Measurements from ENCODE around the gene SLC7A10.
"Not testable (repeated sequence)": the region's sequence is repeated elsewhere in the genome, so short reads cannot be mapped to it uniquely, and the experiment has no call there.

Gene SLC7A10

GRCh38 chr19:33171916-33172359 lies 53.7 kb downstream of the SLC7A10 start:
- Histone ChIP-seq H3K9ac (ENCODE audit: low read length) (no peak overlapping the region), H3K36me3 (ENCODE audit: control insufficient read depth, insufficient read depth, low read length) (no peaks in the 10 kb centered on the region), H3K4me1 (ENCODE audit: control insufficient read depth, insufficient read depth, low read length) (peaks cover 12% of the 10 kb centered on the region), H3K4me3 (ENCODE audit: low read depth, low read length) (no peak overlapping the region), H3K9me3 (ENCODE audit: control insufficient read depth, insufficient read depth, low read depth, low read length) (peaks cover 11% of the 10 kb centered on the region), H3K27me3 (ENCODE audit: control insufficient read depth, insufficient read depth, low read length) (no peaks in the 10 kb centered on the region), H3K27ac (ENCODE audit: low read depth, low read length) (no peak overlapping the region)

- H3K9ac ChIP-seq (ENCODE audit: low read length), result no peak overlapping the region
- H3K4me3 ChIP-seq (ENCODE audit: low read depth, low read length), result no peak overlapping the region
- no peak overlapping the region for H3K27ac ChIP-seq (ENCODE audit: low read depth, low read length)
- H3K36me3 ChIP-seq (ENCODE audit: control insufficient read depth, insufficient read depth, low read length), result no peaks in the 10 kb centered on the region
- peaks cover 11% of the 10 kb centered on the region for H3K9me3 ChIP-seq (ENCODE audit: control insufficient read depth, insufficient read depth, low read depth, low read length)
- H3K27me3 ChIP-seq (ENCODE audit: control insufficient read depth, insufficient read depth, low read length), result no peaks in the 10 kb centered on the region
- peaks cover 12% of the 10 kb centered on the region for H3K4me1 ChIP-seq (ENCODE audit: control insufficient read depth, insufficient read depth, low read length)
These were observed 54.3 kb downstream of the SLC7A10 start for GRCh38 chr19:33171222-33171795.

GRCh38 chr19:33168528-33168927 lies 57.1 kb downstream of the SLC7A10 start:
- Histone ChIP-seq H3K27me3 (ENCODE audit: control insufficient read depth, insufficient read depth, low read length) (no peaks in the 10 kb centered on the region), H3K9me3 (ENCODE audit: control insufficient read depth, insufficient read depth, low read depth, low read length) (peaks cover 11% of the 10 kb centered on the region), H3K4me1 (ENCODE audit: control insufficient read depth, insufficient read depth, low read length) (peaks cover 5% of the 10 kb centered on the region; the same call in 1 of the 2 replicates), H3K36me3 (ENCODE audit: control insufficient read depth, insufficient read depth, low read length) (no peaks in the 10 kb centered on the region), H3K9ac (ENCODE audit: low read length) (no peak overlapping the region), H3K27ac (ENCODE audit: low read depth, low read length) (no peak overlapping the region), H3K4me3 (ENCODE audit: low read depth, low read length) (no peak overlapping the region)

- H3K4me3 ChIP-seq (ENCODE audit: low read depth, low read length), result no peak overlapping the region
- H3K27me3 ChIP-seq (ENCODE audit: control insufficient read depth, insufficient read depth, low read length), result no peaks in the 10 kb centered on the region
- H3K9ac ChIP-seq (ENCODE audit: low read length), result no peak overlapping the region
- H3K36me3 ChIP-seq (ENCODE audit: control insufficient read depth, insufficient read depth, low read length), result no peaks in the 10 kb centered on the region
- peaks cover 11% of the 10 kb centered on the region for H3K9me3 ChIP-seq (ENCODE audit: control insufficient read depth, insufficient read depth, low read depth, low read length)
- H3K4me1 ChIP-seq (ENCODE audit: control insufficient read depth, insufficient read depth, low read length), result no peaks in the 10 kb centered on the region
- H3K27ac ChIP-seq (ENCODE audit: low read depth, low read length), result no peak overlapping the region
These were observed 58.2 kb downstream of the SLC7A10 start for GRCh38 chr19:33167438-33167837.

- not testable (repeated sequence) for H3K27ac ChIP-seq (ENCODE audit: low read depth, low read length); H3K4me3 ChIP-seq (ENCODE audit: low read depth, low read length); H3K36me3 ChIP-seq (ENCODE audit: control insufficient read depth, insufficient read depth, low read length); H3K4me1 ChIP-seq (ENCODE audit: control insufficient read depth, insufficient read depth, low read length); H3K9ac ChIP-seq (ENCODE audit: low read length); H3K27me3 ChIP-seq (ENCODE audit: control insufficient read depth, insufficient read depth, low read length)
- peaks cover 11% of the 10 kb centered on the region for H3K9me3 ChIP-seq (ENCODE audit: control insufficient read depth, insufficient read depth, low read depth, low read length)
These were observed 59.6 kb downstream of the SLC7A10 start for GRCh38 chr19:33166037-33166436.

GRCh38 chr19:33163481-33163880 lies 62.2 kb downstream of the SLC7A10 start:
- H3K4me1 ChIP-seq (ENCODE audit: control insufficient read depth, insufficient read depth, low read length), result no peaks in the 10 kb centered on the region
- no peak overlapping the region for H3K4me3 ChIP-seq (ENCODE audit: low read depth, low read length)
- no peaks in the 10 kb centered on the region for H3K36me3 ChIP-seq (ENCODE audit: control insufficient read depth, insufficient read depth, low read length)

GRCh38 chr19:33161201-33161600 lies 64.4 kb downstream of the SLC7A10 start:
- Histone ChIP-seq H3K4me1 (ENCODE audit: control insufficient read depth, insufficient read depth, low read length) (no peaks in the 10 kb centered on the region), H3K9me3 (ENCODE audit: control insufficient read depth, insufficient read depth, low read depth, low read length) (peaks cover 3% of the 10 kb centered on the region; the same call in 1 of the 2 replicates), H3K27ac (ENCODE audit: low read depth, low read length) (no peak overlapping the region), H3K27me3 (ENCODE audit: control insufficient read depth, insufficient read depth, low read length) (no peaks in the 10 kb centered on the region), H3K4me3 (ENCODE audit: low read depth, low read length) (no peak overlapping the region), H3K9ac (ENCODE audit: low read length) (no peak overlapping the region), H3K36me3 (ENCODE audit: control insufficient read depth, insufficient read depth, low read length) (no peaks in the 10 kb centered on the region)

More at GRCh38 chr19:33163481-33163880, 62.2 kb downstream of the SLC7A10 start:
- no peak overlapping the region for H3K27ac ChIP-seq (ENCODE audit: low read depth, low read length)
- H3K9ac ChIP-seq (ENCODE audit: low read length), result no peak overlapping the region
- no peaks in the 10 kb centered on the region for H3K27me3 ChIP-seq (ENCODE audit: control insufficient read depth, insufficient read depth, low read length)
- peaks cover 9% of the 10 kb centered on the region for H3K9me3 ChIP-seq (ENCODE audit: control insufficient read depth, insufficient read depth, low read depth, low read length)

GRCh38 chr19:33159893-33160292 lies 65.8 kb downstream of the SLC7A10 start:
- Histone ChIP-seq H3K27me3 (ENCODE audit: control insufficient read depth, insufficient read depth, low read length) (no peaks in the 10 kb centered on the region), H3K4me3 (ENCODE audit: low read depth, low read length) (no peak overlapping the region), H3K9ac (ENCODE audit: low read length) (no peak overlapping the region), H3K27ac (ENCODE audit: low read depth, low read length) (no peak overlapping the region), H3K9me3 (ENCODE audit: control insufficient read depth, insufficient read depth, low read depth, low read length) (peaks cover 3% of the 10 kb centered on the region; the same call in 1 of the 2 replicates), H3K4me1 (ENCODE audit: control insufficient read depth, insufficient read depth, low read length) (no peaks in the 10 kb centered on the region), H3K36me3 (ENCODE audit: control insufficient read depth, insufficient read depth, low read length) (no peaks in the 10 kb centered on the region)

- Histone ChIP-seq H3K27me3 (ENCODE audit: control insufficient read depth, insufficient read depth, low read length) (no peaks in the 10 kb centered on the region), H3K9ac (ENCODE audit: low read length) (no peak overlapping the region), H3K9me3 (ENCODE audit: control insufficient read depth, insufficient read depth, low read depth, low read length) (peaks cover 3% of the 10 kb centered on the region; the same call in 1 of the 2 replicates), H3K27ac (ENCODE audit: low read depth, low read length) (no peak overlapping the region), H3K4me1 (ENCODE audit: control insufficient read depth, insufficient read depth, low read length) (no peaks in the 10 kb centered on the region), H3K4me3 (ENCODE audit: low read depth, low read length) (no peak overlapping the region), H3K36me3 (ENCODE audit: control insufficient read depth, insufficient read depth, low read length) (no peaks in the 10 kb centered on the region)
These were observed 66.5 kb downstream of the SLC7A10 start for GRCh38 chr19:33159149-33159548.
